K562 (cell line): ENCODE measurements around the gene CNOT9. TPM values are rescaled to one million over a fixed set of nuclear protein-coding genes. Genes with fewer than 3 reads are reported as not detected.
A peak's percentile ranks its signal among the peaks of the same experiment; 100 is the strongest.

Experiments used
- ATAC-seq: fragments of 200-7000 bp; cut with Tn5 transposase; 3 replicates; pipeline ENCODE4 v1.9.1; 2020; ENCODE audit warnings: moderate library complexity
- BruUV-seq: library from RNA; stranded (reverse); fragments of 400-500 nt; replicated peaks from 2 replicates; lab custom pipeline; 2021; lab: Mats Ljungman, UMichigan
- CTCF ChIA-PET: fragments of 300-600 bp; formaldehyde crosslinking; extraction: SDS; loops from one replicate; lab custom pipeline; 2021; ENCODE audit warnings: low intra/inter-chr PET ratio; lab: Yijun Ruan, JAX
- POLR2A ChIA-PET: fragments of 300-600, 350-650 bp; sonication (Branson Sonifier 250); formaldehyde crosslinking; extraction: SDS; loops from one replicate; lab custom pipeline; 2021; ENCODE audit warnings: antibody characterized with exemption, inconsistent platforms; lab: Yijun Ruan, JAX
- DNase-seq, 4 experiments: peaks; one replicate each; pipeline versions ENCODE4 v3.0.0 to v3.0.0-alpha.2; 2011 to 2018; ENCODE audit warnings: low spot score in 3 of 4, mixed read lengths in 3 of 4; ENCODE audit errors: extremely low read depth in 1 of 4
- FAIRE-seq: peaks from 2 replicates; lab custom pipeline; 2011; peaks lifted over from hg19 to GRCh38; lab: Jason Lieb, UNC
- H2AFZ ChIP-seq: 2 replicates; pipeline ENCODE4 v1.6.0; 2011; ENCODE audit warnings: low read depth, low read length, control low read depth, inconsistent platforms
- H3K27ac ChIP-seq: fragments of 200-600 bp; 3 replicates; pipeline ENCODE4 v1.8.0; 2011; ENCODE audit warnings: low read depth, mild to moderate bottlenecking, control low read depth, inconsistent platforms, low read length, moderate library complexity, mixed read lengths; ENCODE audit errors: extremely low read depth
- H3K27me3 ChIP-seq, 2 experiments: fragments of 300-600 bp in 1 of 2; 2 replicates in 1 of 2; 3 replicates in 1 of 2; pipeline versions ENCODE4 v1.6.0 to v1.8.0; 2011; ENCODE audit warnings: inconsistent platforms in 2 of 2, low read length in 2 of 2, mild to moderate bottlenecking in 1 of 2, mixed read lengths in 1 of 2, moderate library complexity in 1 of 2; ENCODE audit not compliant: control insufficient read depth in 2 of 2, insufficient read depth in 2 of 2
- H3K36me3 ChIP-seq: fragments of 300-600 bp; 3 replicates; pipeline ENCODE4 v1.8.0; 2011; ENCODE audit warnings: mild to moderate bottlenecking, low read length, inconsistent platforms; ENCODE audit not compliant: control insufficient read depth, insufficient read depth
- H3K4me1 ChIP-seq, 2 experiments: fragments of 200-600 bp in 1 of 2; replicated peaks in 1 of 2; 2 replicates in 1 of 2; 3 replicates in 1 of 2; pipeline versions ENCODE4 v1.5.1 to v1.8.0; 2011; ENCODE audit warnings: inconsistent platforms in 2 of 2, low read length in 2 of 2, mild to moderate bottlenecking in 1 of 2, mixed read lengths in 1 of 2, moderate library complexity in 1 of 2; ENCODE audit not compliant: control insufficient read depth in 2 of 2, insufficient read depth in 2 of 2
- H3K4me2 ChIP-seq: 2 replicates; pipeline ENCODE4 v1.6.1; 2011; ENCODE audit warnings: low read length, control low read depth, inconsistent platforms, mixed read lengths; ENCODE audit not compliant: insufficient read depth
- H3K4me3 ChIP-seq: fragments of 200-600 bp; sonication (generic), shearing (Covaris generic); 2 replicates; pipeline ENCODE4 v1.5.1; 2016; ENCODE audit warnings: control low read depth, inconsistent platforms
- H3K79me2 ChIP-seq: fragments of 200-600 bp; 3 replicates; pipeline ENCODE4 v1.8.0; 2011; ENCODE audit warnings: low read length, inconsistent platforms; ENCODE audit not compliant: control insufficient read depth, insufficient read depth
- H3K9ac ChIP-seq, 2 experiments: 2 replicates each; pipeline versions ENCODE4 v1.6.0 to v1.6.1; 2011; ENCODE audit warnings: low read depth in 2 of 2, low read length in 2 of 2, control low read depth in 1 of 2, inconsistent platforms in 1 of 2, mild to moderate bottlenecking in 1 of 2, mixed read lengths in 1 of 2; ENCODE audit not compliant: insufficient read depth in 1 of 2
- H3K9me1 ChIP-seq: one replicate; pipeline ENCODE4 v1.6.0; 2011; ENCODE audit warnings: inconsistent platforms, mild to moderate bottlenecking, low read length, moderate library complexity; ENCODE audit not compliant: control insufficient read depth, insufficient read depth
- H3K9me3 ChIP-seq: replicated peaks from 2 replicates; pipeline ENCODE4 v1.5.1; 2011; ENCODE audit warnings: low read depth, low read length, inconsistent platforms; ENCODE audit not compliant: control insufficient read depth, insufficient read depth
- H4K20me1 ChIP-seq: replicated peaks from 2 replicates; pipeline ENCODE4 v1.6.1; 2011; ENCODE audit warnings: low read length, inconsistent platforms, mixed read lengths; ENCODE audit not compliant: control insufficient read depth, insufficient read depth
- BACH1 ChIP-seq: fragments of 200-800 bp; sonication (Bioruptor generic); IDR thresholded peaks from 2 replicates; pipeline ENCODE4 v1.6.1; 2016; ENCODE audit warnings: missing genetic modification characterization, missing compliant biosample characterization
- CBX8 ChIP-seq: fragments of 200-600 bp; sonication (generic); IDR thresholded peaks from 2 replicates; pipeline ENCODE4 v1.6.1; 2012; ENCODE audit warnings: borderline replicate concordance, mixed run types, low read depth, mild to moderate bottlenecking, moderate library complexity, mixed read lengths, low read length, control low read depth, inconsistent platforms; ENCODE audit not compliant: poor library complexity, severe bottlenecking; ENCODE audit errors: extremely low read depth
- DDX20 ChIP-seq: fragments of 450-650 bp; IDR thresholded peaks from 2 replicates; pipeline ENCODE4 v1.6.1; 2016; ENCODE audit warnings: missing genetic modification characterization, low read depth, mild to moderate bottlenecking, missing compliant biosample characterization, moderate library complexity
- EWSR1 ChIP-seq: fragments of 450-650 bp; IDR thresholded peaks from 2 replicates; pipeline ENCODE4 v1.6.1; 2018; ENCODE audit warnings: borderline replicate concordance, mild to moderate bottlenecking, low read depth, moderate library complexity; ENCODE audit not compliant: partially characterized antibody
- HCFC1 ChIP-seq: IDR thresholded peaks from 2 replicates; pipeline ENCODE4 v1.6.1; 2012; ENCODE audit warnings: low read depth, low read length, improper control_type of control experiment
- NFRKB ChIP-seq: fragments of 450-650 bp; IDR thresholded peaks from 2 replicates; pipeline ENCODE4 v1.6.1; 2016; ENCODE audit warnings: low read depth
- SAFB2 ChIP-seq: fragments of 200-400 bp; formaldehyde crosslinking; IDR thresholded peaks from 2 replicates; pipeline ENCODE4 v1.6.1; 2018; ENCODE audit warnings: borderline replicate concordance, low read length, low read depth, moderate library complexity; ENCODE audit not compliant: severe bottlenecking
- STAT5B ChIP-seq: fragments of 250-450 bp; sonication (Bioruptor Pico); IDR thresholded peaks from 2 replicates; pipeline ENCODE4 v1.8.0; 2021; ENCODE audit warnings: mild to moderate bottlenecking, inconsistent platforms
- TBP ChIP-seq: optimal IDR thresholded peaks from 2 replicates; pipeline ENCODE3; 2011; ENCODE audit warnings: low read depth, low read length, improper control_type of control experiment
- ZBTB49 ChIP-seq: sonication (generic); formaldehyde crosslinking; IDR thresholded peaks from 2 replicates; pipeline ENCODE4 v1.8.0; 2022; ENCODE audit warnings: missing genetic modification reagents, mild to moderate bottlenecking, borderline replicate concordance
- ZNF23 ChIP-seq: fragments of 250-450 bp; sonication (Bioruptor Pico); IDR thresholded peaks from 2 replicates; pipeline ENCODE4 v1.4.0; 2020; ENCODE audit warnings: mild to moderate bottlenecking
- ZNF830 ChIP-seq: fragments of 250-450 bp; sonication (Bioruptor Pico); IDR thresholded peaks from 2 replicates; pipeline ENCODE4 v1.5.0; 2021; ENCODE audit warnings: mild to moderate bottlenecking
- WGBS: fragments of 100-300 bp; shearing (Covaris generic); methylation state at CpG from one replicate; pipeline ENCODE4 v1.1.6; 2016; ENCODE audit warnings: low coverage, mixed read lengths; ENCODE audit not compliant: insufficient coverage; ENCODE audit errors: missing lambda C conversion rate; 5-methylcytosine and 5-hydroxymethylcytosine counted together
- in situ Hi-C: fragments of 300-500 bp; cut with MboI; formaldehyde crosslinking; loops from 4 replicates; pipeline ENCODE4 v1.15.0; 2018; ENCODE audit warnings: inconsistent platforms, mixed read lengths
- intact Hi-C: fragments of 100-400 bp; cut with micrococcal nuclease; formaldehyde crosslinking; loops from 2 replicates; pipeline ENCODE4 v1.14.2; 2022
- polyA plus RNA-seq, 8 experiments: library from polyadenylated mRNA; depleted of rRNA in 4 of 8; stranded (reverse) in 5 of 8; unstranded in 3 of 8; fragments of >200 nt; fragmentation: Nextera tagmentation in 2 of 8; fragmentation: Illumina TruSeq in 1 of 8; extraction: Ambion mirVana in 2 of 8; extraction: Trizol in 1 of 8; gene quantifications; 2 replicates each; pipeline versions ENCODE4 v1.2.1 to v1.2.3, GENCODE V29; 2011 to 2014; ENCODE audit warnings: inconsistent platforms in 1 of 8, missing spikeins in 1 of 8
- total RNA-seq, 7 experiments: library from RNA; depleted of rRNA in 6 of 7; stranded (reverse); fragments of >200 nt in 6 of 7; fragmentation: Illumina TruSeq in 2 of 7; extraction: Trizol in 2 of 7; gene quantifications; 2 replicates each; pipeline versions ENCODE4 v1.2.1 to v1.2.3, GENCODE V29; 2011 to 2021; ENCODE audit warnings: low replicate concordance in 1 of 7

Gene CNOT9
- total and polyA plus RNA-seq, 9 of the 15 experiments (the other 6 are each of a cell fraction or from before 2014, with no cell fraction given): 19.0 to 82.6 (median 46.7) TPM

GRCh38 chr2:218623366-218623705, 54.7 kb downstream of the CNOT9 start:
- DNase-seq: no peak
- WGBS: 24% methylated on average over 3 of the region's 3 CpGs
- TF ChIP-seq STAT5B (CRISPR knock-in tag): no peak
- no peak for TF ChIP-seq DDX20 (tag)
- no peak for TF ChIP-seq ZNF830
- no peak for TF ChIP-seq CBX8
- TF ChIP-seq, all 486 proteins: peak for 0
- ChIA-PET CTCF (interaction anchor here (1.1 kb wide), 1 partner anchor 210 kb away, joined by 3 read pairs; no protein-coding TSS in a partner anchor), POLR2A (no interaction called here)
- peak overlapping the region; percentile 74; the same call in 1 of the 2 replicates for H2AFZ ChIP-seq
- ATAC-seq: no peak
- no peak overlapping the region for H3K27ac ChIP-seq
- no peak for FAIRE-seq
- H3K4me3 ChIP-seq: no peak overlapping the region
- H3K36me3 ChIP-seq: no peaks in the 10 kb centered on the region
- H3K79me2 ChIP-seq: no peaks in the 10 kb centered on the region
- no peak overlapping the region for H3K9ac ChIP-seq
- no peaks in the 10 kb centered on the region for H3K27me3 ChIP-seq
- in situ Hi-C loops (no loop called here), intact Hi-C loops (no loop called here)
- no peak overlapping the region for H3K4me2 ChIP-seq
- BruUV-seq: no TSS peak
- H3K9me1 ChIP-seq: no peaks in the 10 kb centered on the region
- no peaks in the 10 kb centered on the region; a peak in 1 of 5 replicates for H3K4me1 ChIP-seq
- no peaks in the 10 kb centered on the region for H3K9me3 ChIP-seq
- no peaks in the 10 kb centered on the region for H4K20me1 ChIP-seq

- Histone ChIP-seq H4K20me1 (no peaks in the 10 kb centered on the region), H3K4me1 (no peaks in the 10 kb centered on the region; a peak in 1 of 5 replicates), H2AFZ (no peak overlapping the region), H3K9me3 (no peaks in the 10 kb centered on the region), H3K9ac (no peak overlapping the region), H3K9me1 (no peaks in the 10 kb centered on the region), H3K36me3 (no peaks in the 10 kb centered on the region), H3K27ac (no peak overlapping the region)
- DNase-seq: no peak
- CTCF ChIA-PET: no interaction called here
- intact Hi-C loops: no loop called here
- 11% methylated on average over 3 of the region's 4 CpGs for WGBS
- ATAC-seq: no peak
- peak; percentile 51 for TF ChIP-seq TBP
- TF ChIP-seq ZNF23 (CRISPR knock-in tag): no peak
- no peak for TF ChIP-seq ZBTB49 (CRISPR knock-in tag)
- no peak for TF ChIP-seq BACH1 (tag)
- no peak for TF ChIP-seq SAFB2
- TF ChIP-seq EWSR1: no peak
- TF ChIP-seq HCFC1: no peak
- no peak for TF ChIP-seq NFRKB
- TF ChIP-seq, all 486 proteins: peak for 1
- H3K4me2 ChIP-seq: no peak overlapping the region
- H3K4me3 ChIP-seq: no peak overlapping the region
- in situ Hi-C loops: no loop called here
- no peaks in the 10 kb centered on the region for H3K79me2 ChIP-seq
- no TSS peak for BruUV-seq
- POLR2A ChIA-PET: interaction anchor here (0.6 kb wide), 1 partner anchor 8 kb away, joined by 3 read pairs; no protein-coding TSS in a partner anchor
- no peak for FAIRE-seq
- H3K27me3 ChIP-seq: peaks cover 0 to 6% of the 10 kb centered on the region in 2 experiments; a peak in 1 of 5 replicates
Measured at GRCh38 chr2:218626369-218626768, 57.7 kb downstream of the CNOT9 start.
